ENCODE measurements around the gene NUDT7. TPM values are rescaled to one million over a fixed set of nuclear protein-coding genes. Genes with fewer than 3 reads are reported as not detected.

Gene NUDT7
- total RNA-seq, 1 experiment from 2014 or later = 1.2 TPM

- TF ChIP-seq CTCF (conservative IDR thresholded peaks at IDR 0.05; ENCODE audit: low read depth, low read length) = no peak
- TF ChIP-seq EZH2 (IDR thresholded peaks at IDR 0.05; ENCODE audit: borderline replicate concordance, low read depth, low read length, poor library complexity, severe bottlenecking) = no peak
- no peaks in the 10 kb centered on the region for H3K27me3 ChIP-seq (replicated peaks; ENCODE audit: insufficient read depth, low read depth, low read length, poor library complexity)
- H3K4me3 ChIP-seq (ENCODE audit: low read depth, low read length, poor library complexity, severe bottlenecking) = no peak overlapping the region
- no peak for DNase-seq (ENCODE audit: low spot score)
- CTCF ChIA-PET = no interaction called here
- H3K9me3 ChIP-seq (ENCODE audit: low read depth, low read length, poor library complexity, severe bottlenecking) = no peaks in the 10 kb centered on the region
- intact Hi-C loops (cut with micrococcal nuclease; ENCODE audit: unreplicated experiment) = no loop called here
- H3K27ac ChIP-seq (ENCODE audit: low read depth, low read length, poor library complexity, severe bottlenecking) = no peak overlapping the region
- no peaks in the 10 kb centered on the region for H3K36me3 ChIP-seq (ENCODE audit: insufficient read depth, low read length, poor library complexity, severe bottlenecking)
- BruUV-seq (replicated peaks) = no TSS peak
- H3K4me1 ChIP-seq (ENCODE audit: insufficient read depth, low read length, poor library complexity, severe bottlenecking) = no peaks in the 10 kb centered on the region
- POLR2A ChIA-PET (ENCODE audit: low non-redundant PET) = no interaction called here
These were observed 37.5 kb downstream of the NUDT7 start for GRCh38 chr16:77759821-77760220.

- no TSS peak for BruUV-seq (replicated peaks)
- intact Hi-C loops (cut with micrococcal nuclease; ENCODE audit: unreplicated experiment) = no loop called here
- ChIA-PET CTCF (no interaction called here), POLR2A (ENCODE audit: low non-redundant PET) (no interaction called here)
- no peaks in the 10 kb centered on the region for H3K36me3 ChIP-seq (ENCODE audit: insufficient read depth, low read length, poor library complexity, severe bottlenecking)
- no peak for DNase-seq (ENCODE audit: low spot score)
- no peaks in the 10 kb centered on the region for H3K27me3 ChIP-seq (replicated peaks; ENCODE audit: insufficient read depth, low read depth, low read length, poor library complexity)
- no peak overlapping the region for H3K27ac ChIP-seq (ENCODE audit: low read depth, low read length, poor library complexity, severe bottlenecking)
- no peaks in the 10 kb centered on the region for H3K9me3 ChIP-seq (ENCODE audit: low read depth, low read length, poor library complexity, severe bottlenecking)
- TF ChIP-seq EZH2 (IDR thresholded peaks at IDR 0.05; ENCODE audit: borderline replicate concordance, low read depth, low read length, poor library complexity, severe bottlenecking) = no peak
- TF ChIP-seq CTCF (conservative IDR thresholded peaks at IDR 0.05; ENCODE audit: low read depth, low read length) = no peak
- H3K4me3 ChIP-seq (ENCODE audit: low read depth, low read length, poor library complexity, severe bottlenecking) = no peak overlapping the region
- H3K4me1 ChIP-seq (ENCODE audit: insufficient read depth, low read length, poor library complexity, severe bottlenecking) = no peaks in the 10 kb centered on the region
These were observed 38.5 kb downstream of the NUDT7 start for GRCh38 chr16:77760800-77761199.

- H3K27ac ChIP-seq (ENCODE audit: low read depth, low read length, poor library complexity, severe bottlenecking) = no peak overlapping the region
- H3K9me3 ChIP-seq (ENCODE audit: low read depth, low read length, poor library complexity, severe bottlenecking) = no peaks in the 10 kb centered on the region
- no peaks in the 10 kb centered on the region for H3K36me3 ChIP-seq (ENCODE audit: insufficient read depth, low read length, poor library complexity, severe bottlenecking)
- H3K4me1 ChIP-seq (ENCODE audit: insufficient read depth, low read length, poor library complexity, severe bottlenecking) = no peaks in the 10 kb centered on the region
- intact Hi-C loops (cut with micrococcal nuclease; ENCODE audit: unreplicated experiment) = no loop called here
- TF ChIP-seq EZH2 (IDR thresholded peaks at IDR 0.05; ENCODE audit: borderline replicate concordance, low read depth, low read length, poor library complexity, severe bottlenecking) (no peak), CTCF (conservative IDR thresholded peaks at IDR 0.05; ENCODE audit: low read depth, low read length) (no peak)
- POLR2A ChIA-PET (ENCODE audit: low non-redundant PET) = no interaction called here
- no TSS peak for BruUV-seq (replicated peaks)
- DNase-seq (ENCODE audit: low spot score) = no peak
- CTCF ChIA-PET = no interaction called here
- no peak overlapping the region for H3K4me3 ChIP-seq (ENCODE audit: low read depth, low read length, poor library complexity, severe bottlenecking)
- H3K27me3 ChIP-seq (replicated peaks; ENCODE audit: insufficient read depth, low read depth, low read length, poor library complexity) = no peaks in the 10 kb centered on the region
These were observed 38.9 kb downstream of the NUDT7 start for GRCh38 chr16:77761204-77761603.

Data from A673 (cell line).